ENCODE measurements around the gene MYO1B.

Gene MYO1B

GRCh38 chr2:191276792-191277465 lies 31.7 kb downstream of the MYO1B start:
- DNase-seq (ENCODE audit: extremely low read depth, insufficient read length), result no peak
- H3K27me3 ChIP-seq (replicated peaks; ENCODE audit: control insufficient read depth, insufficient read depth, low read length), result no peaks in the 10 kb centered on the region
- no peak overlapping the region for H3K4me3 ChIP-seq (replicated peaks; ENCODE audit: low read depth, low read length)
- TF ChIP-seq CTCF (IDR thresholded peaks at IDR 0.05; ENCODE audit: insufficient read depth, low read length, poor library complexity, severe bottlenecking), result no peak
- no peaks in the 10 kb centered on the region for H3K36me3 ChIP-seq (ENCODE audit: control insufficient read depth, insufficient read depth, low read length)

- TF ChIP-seq CTCF (IDR thresholded peaks at IDR 0.05; ENCODE audit: insufficient read depth, low read length, poor library complexity, severe bottlenecking), result no peak
- H3K36me3 ChIP-seq (ENCODE audit: control insufficient read depth, insufficient read depth, low read length), result no peaks in the 10 kb centered on the region
- no peak for DNase-seq (ENCODE audit: extremely low read depth, insufficient read length)
- no peak overlapping the region for H3K4me3 ChIP-seq (replicated peaks; ENCODE audit: low read depth, low read length)
- no peaks in the 10 kb centered on the region for H3K27me3 ChIP-seq (replicated peaks; ENCODE audit: control insufficient read depth, insufficient read depth, low read length)
Measured at GRCh38 chr2:191280290-191280689, 35.1 kb downstream of the MYO1B start.

GRCh38 chr2:191280834-191281756 lies 35.9 kb downstream of the MYO1B start:
- DNase-seq (ENCODE audit: extremely low read depth, insufficient read length), result no peak
- no peaks in the 10 kb centered on the region; the same call in 1 of the 2 replicates for H3K27me3 ChIP-seq (replicated peaks; ENCODE audit: control insufficient read depth, insufficient read depth, low read length)
- TF ChIP-seq CTCF (IDR thresholded peaks at IDR 0.05; ENCODE audit: insufficient read depth, low read length, poor library complexity, severe bottlenecking), result no peak
- H3K36me3 ChIP-seq (ENCODE audit: control insufficient read depth, insufficient read depth, low read length), result no peaks in the 10 kb centered on the region
- no peak overlapping the region for H3K4me3 ChIP-seq (replicated peaks; ENCODE audit: low read depth, low read length)

GRCh38 chr2:191285252-191285651 lies 40.0 kb downstream of the MYO1B start:
- DNase-seq (ENCODE audit: extremely low read depth, insufficient read length), result no peak
- H3K36me3 ChIP-seq (ENCODE audit: control insufficient read depth, insufficient read depth, low read length), result no peaks in the 10 kb centered on the region
- no peak for TF ChIP-seq CTCF (IDR thresholded peaks at IDR 0.05; ENCODE audit: insufficient read depth, low read length, poor library complexity, severe bottlenecking)
- H3K4me3 ChIP-seq (replicated peaks; ENCODE audit: low read depth, low read length), result no peak overlapping the region
- no peaks in the 10 kb centered on the region; the same call in 1 of the 2 replicates for H3K27me3 ChIP-seq (replicated peaks; ENCODE audit: control insufficient read depth, insufficient read depth, low read length)

GRCh38 chr2:191287820-191288219 lies 42.6 kb downstream of the MYO1B start:
- TF ChIP-seq CTCF (IDR thresholded peaks at IDR 0.05; ENCODE audit: insufficient read depth, low read length, poor library complexity, severe bottlenecking), result no peak
- DNase-seq (ENCODE audit: extremely low read depth, insufficient read length), result no peak
- Histone ChIP-seq H3K27me3 (replicated peaks; ENCODE audit: control insufficient read depth, insufficient read depth, low read length) (no peaks in the 10 kb centered on the region; the same call in 1 of the 2 replicates), H3K36me3 (ENCODE audit: control insufficient read depth, insufficient read depth, low read length) (no peaks in the 10 kb centered on the region), H3K4me3 (replicated peaks; ENCODE audit: low read depth, low read length) (no peak overlapping the region)

Data from GM06990 (cell line).